Measurements from ENCODE around the gene CDC16.
A peak's percentile ranks its signal among the peaks of the same experiment; 100 is the strongest.

The CDC16 gene

DNA sequence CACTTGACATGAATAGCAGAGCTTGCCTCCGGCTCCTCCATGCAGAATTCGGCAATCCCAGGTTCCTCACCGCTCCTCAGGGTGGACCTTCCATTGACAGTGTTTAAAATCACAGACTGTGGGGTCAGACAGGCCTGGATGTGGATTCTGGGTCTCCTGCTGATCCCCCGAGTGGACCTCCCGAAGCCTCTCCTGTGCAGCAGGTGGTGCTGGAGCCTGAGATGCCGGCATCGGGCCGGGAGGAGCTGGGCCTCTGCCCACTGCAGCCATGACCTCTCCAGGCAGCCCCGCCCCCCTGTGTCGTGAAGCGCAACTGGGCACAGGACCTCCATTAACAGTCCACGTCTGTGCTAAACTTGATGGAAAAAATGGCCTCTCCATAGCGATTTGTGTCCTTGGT, 10.5 kb upstream of the CDC16 start:
- no peaks in the 10 kb centered on the region for H3K79me2 ChIP-seq (ENCODE audit: insufficient read depth, low read depth)
- H3K4me3 ChIP-seq (IDR thresholded peaks at IDR 0.05; ENCODE audit: insufficient read depth, low read depth, low read length): no peak overlapping the region
- peaks cover 24% of the 10 kb centered on the region for H3K4me1 ChIP-seq (ENCODE audit: low read depth, poor library complexity, severe bottlenecking)
- H3K27me3 ChIP-seq (ENCODE audit: insufficient read depth, low read depth): no peaks in the 10 kb centered on the region
- no peak overlapping the region for H2AFZ ChIP-seq (ENCODE audit: low read depth)
- no peak overlapping the region for H3K9ac ChIP-seq
- H3K27ac ChIP-seq: no peak overlapping the region
- no peak overlapping the region for H3K4me2 ChIP-seq
- no peaks in the 10 kb centered on the region for H3K36me3 ChIP-seq (ENCODE audit: insufficient read depth)
- TF ChIP-seq, protein P1, sequence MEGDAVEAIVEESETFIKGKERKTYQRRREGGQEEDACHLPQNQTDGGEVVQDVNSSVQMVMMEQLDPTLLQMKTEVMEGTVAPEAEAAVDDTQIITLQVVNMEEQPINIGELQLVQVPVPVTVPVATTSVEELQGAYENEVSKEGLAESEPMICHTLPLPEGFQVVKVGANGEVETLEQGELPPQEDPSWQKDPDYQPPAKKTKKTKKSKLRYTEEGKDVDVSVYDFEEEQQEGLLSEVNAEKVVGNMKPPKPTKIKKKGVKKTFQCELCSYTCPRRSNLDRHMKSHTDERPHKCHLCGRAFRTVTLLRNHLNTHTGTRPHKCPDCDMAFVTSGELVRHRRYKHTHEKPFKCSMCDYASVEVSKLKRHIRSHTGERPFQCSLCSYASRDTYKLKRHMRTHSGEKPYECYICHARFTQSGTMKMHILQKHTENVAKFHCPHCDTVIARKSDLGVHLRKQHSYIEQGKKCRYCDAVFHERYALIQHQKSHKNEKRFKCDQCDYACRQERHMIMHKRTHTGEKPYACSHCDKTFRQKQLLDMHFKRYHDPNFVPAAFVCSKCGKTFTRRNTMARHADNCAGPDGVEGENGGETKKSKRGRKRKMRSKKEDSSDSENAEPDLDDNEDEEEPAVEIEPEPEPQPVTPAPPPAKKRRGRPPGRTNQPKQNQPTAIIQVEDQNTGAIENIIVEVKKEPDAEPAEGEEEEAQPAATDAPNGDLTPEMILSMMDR (conservative IDR thresholded peaks at IDR 0.05; ENCODE audit: low read depth, low read length): no peak
- H4K20me1 ChIP-seq (ENCODE audit: insufficient read depth): no peaks in the 10 kb centered on the region

DNA sequence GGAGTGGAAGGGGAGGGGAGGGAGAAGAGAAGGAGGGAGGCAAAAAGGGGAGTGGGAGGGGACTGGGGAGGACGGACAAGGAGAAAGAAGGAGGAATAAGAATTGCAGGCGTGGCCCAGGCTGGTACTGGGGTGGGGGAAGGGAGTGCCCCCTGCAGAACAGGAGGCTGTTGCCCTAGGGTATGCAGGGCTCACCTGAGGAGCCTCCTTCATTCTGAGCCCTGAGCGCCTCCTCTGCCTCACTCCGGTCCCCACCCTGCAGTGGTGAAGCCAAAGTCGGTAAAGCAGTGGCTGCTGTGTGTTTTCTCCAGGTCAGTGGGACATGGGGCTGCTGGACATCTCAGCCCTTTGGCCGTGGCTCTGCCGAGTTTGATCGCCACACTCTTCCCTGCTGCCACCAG, 9.1 kb upstream of the CDC16 start:
- Histone ChIP-seq H2AFZ (ENCODE audit: low read depth) (no peak overlapping the region), H3K4me2 (no peak overlapping the region), H3K4me3 (IDR thresholded peaks at IDR 0.05; ENCODE audit: insufficient read depth, low read depth, low read length) (no peak overlapping the region), H3K27me3 (ENCODE audit: insufficient read depth, low read depth) (no peaks in the 10 kb centered on the region), H3K36me3 (ENCODE audit: insufficient read depth) (no peaks in the 10 kb centered on the region), H3K79me2 (ENCODE audit: insufficient read depth, low read depth) (no peaks in the 10 kb centered on the region), H3K9ac (no peak overlapping the region), H4K20me1 (ENCODE audit: insufficient read depth) (no peaks in the 10 kb centered on the region), H3K4me1 (ENCODE audit: low read depth, poor library complexity, severe bottlenecking) (peaks cover 31% of the 10 kb centered on the region), H3K27ac (no peak overlapping the region)
- TF ChIP-seq, protein P1 (conservative IDR thresholded peaks at IDR 0.05; ENCODE audit: low read depth, low read length): no peak

DNA sequence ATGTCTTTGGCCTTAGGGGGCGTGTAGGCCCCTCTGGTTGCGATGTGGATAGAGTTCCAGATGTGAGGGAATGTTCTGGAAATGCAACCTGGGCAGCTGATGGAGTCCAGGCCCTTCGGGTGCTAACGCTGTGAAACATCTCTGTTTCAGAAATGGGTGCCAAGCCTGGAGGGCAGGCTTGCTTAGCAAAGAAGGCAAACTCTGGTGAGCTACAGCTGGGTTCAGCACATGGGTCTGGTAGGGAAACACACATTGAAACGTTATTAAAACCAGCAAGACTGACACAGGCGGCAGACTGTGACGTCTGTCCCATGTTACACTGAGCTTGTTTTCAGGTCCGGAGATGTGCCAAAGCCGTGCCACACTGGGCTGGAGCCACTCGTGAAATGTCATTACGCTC, 8.6 kb upstream of the CDC16 start:
- H3K4me3 ChIP-seq (IDR thresholded peaks at IDR 0.05; ENCODE audit: insufficient read depth, low read depth, low read length): no peak overlapping the region
- no peaks in the 10 kb centered on the region for H3K27me3 ChIP-seq (ENCODE audit: insufficient read depth, low read depth)
- peaks cover 32% of the 10 kb centered on the region for H3K4me1 ChIP-seq (ENCODE audit: low read depth, poor library complexity, severe bottlenecking)
- no peak overlapping the region for H3K9ac ChIP-seq
- no peak overlapping the region for H3K4me2 ChIP-seq
- no peak overlapping the region for H3K27ac ChIP-seq
- H3K79me2 ChIP-seq (ENCODE audit: insufficient read depth, low read depth): no peaks in the 10 kb centered on the region
- no peak overlapping the region for H2AFZ ChIP-seq (ENCODE audit: low read depth)
- H4K20me1 ChIP-seq (ENCODE audit: insufficient read depth): no peaks in the 10 kb centered on the region
- TF ChIP-seq, protein P1 (conservative IDR thresholded peaks at IDR 0.05; ENCODE audit: low read depth, low read length): no peak
- no peaks in the 10 kb centered on the region for H3K36me3 ChIP-seq (ENCODE audit: insufficient read depth)

DNA sequence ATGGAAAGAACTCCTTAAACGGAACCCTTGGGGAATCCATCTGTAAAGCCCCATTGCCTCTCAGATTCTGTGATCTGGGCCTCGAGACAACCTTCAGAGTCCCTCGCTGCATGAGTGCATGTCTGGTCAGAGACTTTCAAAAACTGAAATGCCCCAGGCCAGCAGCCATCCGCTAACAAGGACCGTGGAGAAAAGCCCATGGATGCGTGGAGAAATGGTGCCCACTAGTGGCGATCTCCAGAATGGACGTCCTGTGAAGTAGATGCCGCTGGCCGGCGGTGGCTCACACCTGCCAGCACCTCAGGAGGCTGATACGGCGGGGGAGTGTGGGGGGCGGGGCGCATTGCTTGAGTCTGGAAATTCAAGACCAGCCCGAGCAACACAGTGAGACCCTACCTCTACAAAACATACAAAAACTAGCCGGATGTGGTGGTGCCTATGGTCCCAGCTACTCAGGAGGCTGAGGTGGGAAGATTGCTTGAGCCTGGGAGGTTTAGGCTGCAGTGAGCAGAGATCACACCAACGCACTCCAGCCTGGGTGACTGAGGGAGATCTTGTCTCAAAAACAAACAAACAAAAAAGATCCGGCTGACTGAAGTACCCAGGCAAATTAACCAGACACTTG, 7.9 kb upstream of the CDC16 start:
- Histone ChIP-seq H3K9ac (no peak overlapping the region), H3K4me2 (peak overlapping the region; percentile 76), H3K36me3 (ENCODE audit: insufficient read depth) (no peaks in the 10 kb centered on the region), H3K4me1 (ENCODE audit: low read depth, poor library complexity, severe bottlenecking) (peaks cover 32% of the 10 kb centered on the region), H3K27ac (no peak overlapping the region), H3K27me3 (ENCODE audit: insufficient read depth, low read depth) (no peaks in the 10 kb centered on the region), H2AFZ (ENCODE audit: low read depth) (peak overlapping the region; percentile 52; the same call in 1 of the 2 replicates), H3K4me3 (IDR thresholded peaks at IDR 0.05; ENCODE audit: insufficient read depth, low read depth, low read length) (no peak overlapping the region), H4K20me1 (ENCODE audit: insufficient read depth) (no peaks in the 10 kb centered on the region), H3K79me2 (ENCODE audit: insufficient read depth, low read depth) (no peaks in the 10 kb centered on the region)
- TF ChIP-seq, protein P1 (conservative IDR thresholded peaks at IDR 0.05; ENCODE audit: low read depth, low read length): peak; percentile 86
